H9 (cell line): ENCODE results near the gene GIPC2. TPM values are rescaled to one million over a fixed set of nuclear protein-coding genes. Genes with fewer than 3 reads are reported as not detected.

Experiments
- DNase-seq: peaks from one replicate; pipeline ENCODE4 v3.0.0-alpha.2; 2017
- H2AFZ ChIP-seq: one replicate; pipeline ENCODE4 v1.6.1; 2013; ENCODE audit warnings: mild to moderate bottlenecking, low read length, control low read depth, moderate library complexity
- H2AK5ac ChIP-seq: 2 replicates; pipeline ENCODE4 v1.6.1; 2013; ENCODE audit warnings: low read length, control low read depth, mixed read lengths; ENCODE audit not compliant: insufficient read length
- H2BK120ac ChIP-seq: one replicate; pipeline ENCODE4 v1.6.1; 2013; ENCODE audit warnings: low read depth, mild to moderate bottlenecking, low read length, control low read depth, inconsistent platforms; ENCODE audit not compliant: poor library complexity, severe bottlenecking
- H2BK12ac ChIP-seq: 2 replicates; pipeline ENCODE4 v1.6.1; 2013; ENCODE audit warnings: low read length, control low read depth, mixed read lengths, low read depth; ENCODE audit not compliant: insufficient read length
- H2BK15ac ChIP-seq: 2 replicates; pipeline ENCODE4 v1.6.1; 2013; ENCODE audit warnings: low read depth, low read length, control low read depth
- H2BK20ac ChIP-seq: one replicate; pipeline ENCODE4 v1.6.1; 2013; ENCODE audit warnings: low read depth, mild to moderate bottlenecking, low read length, control low read depth, inconsistent platforms; ENCODE audit not compliant: poor library complexity, severe bottlenecking
- H2BK5ac ChIP-seq: 2 replicates; pipeline ENCODE4 v1.6.1; 2013; ENCODE audit warnings: low read length, control low read depth, mixed read lengths; ENCODE audit not compliant: insufficient read length
- H3K14ac ChIP-seq: 2 replicates; pipeline ENCODE4 v1.6.1; 2013; ENCODE audit warnings: low read length, control low read depth; ENCODE audit not compliant: insufficient read depth
- H3K18ac ChIP-seq: 2 replicates; pipeline ENCODE4 v1.6.1; 2013; ENCODE audit warnings: low read depth, mild to moderate bottlenecking, mixed read lengths, low read length, control low read depth; ENCODE audit not compliant: insufficient read length
- H3K23ac ChIP-seq: 2 replicates; pipeline ENCODE4 v1.6.1; 2013; ENCODE audit warnings: low read length, control low read depth, mixed read lengths, low read depth; ENCODE audit not compliant: insufficient read length
- H3K23me2 ChIP-seq: 2 replicates; pipeline ENCODE4 v1.6.1; 2013; ENCODE audit warnings: low read depth, mild to moderate bottlenecking, mixed read lengths, low read length, control low read depth; ENCODE audit not compliant: insufficient read length, poor library complexity, severe bottlenecking
- H3K27ac ChIP-seq: 2 replicates; pipeline ENCODE4 v1.5.1; 2013; ENCODE audit warnings: low read length, control low read depth, mixed read lengths, low read depth; ENCODE audit not compliant: insufficient read length
- H3K27me3 ChIP-seq: 2 replicates; pipeline ENCODE4 v1.6.1; 2013; ENCODE audit warnings: low read length, control low read depth, inconsistent platforms; ENCODE audit not compliant: insufficient read depth
- H3K4ac ChIP-seq: 2 replicates; pipeline ENCODE4 v1.6.1; 2013; ENCODE audit warnings: low read depth, mild to moderate bottlenecking, control low read depth, inconsistent platforms, low read length, moderate library complexity
- H3K4me1 ChIP-seq: 2 replicates; pipeline ENCODE4 v1.6.1; 2013; ENCODE audit warnings: low read length, control low read depth, inconsistent platforms; ENCODE audit not compliant: insufficient read depth
- H3K4me2 ChIP-seq: 2 replicates; pipeline ENCODE4 v1.6.1; 2013; ENCODE audit warnings: low read length, control low read depth, mixed read lengths; ENCODE audit not compliant: insufficient read length, insufficient read depth
- H3K56ac ChIP-seq: 2 replicates; pipeline ENCODE4 v1.6.1; 2013; ENCODE audit warnings: low read depth, mild to moderate bottlenecking, mixed read lengths, low read length, control low read depth; ENCODE audit not compliant: insufficient read length
- H3K79me1 ChIP-seq: 2 replicates; pipeline ENCODE4 v1.6.1; 2013; ENCODE audit warnings: low read depth, mild to moderate bottlenecking, moderate library complexity, low read length, control low read depth, inconsistent platforms; ENCODE audit not compliant: insufficient read depth, poor library complexity, severe bottlenecking
- H3K79me2 ChIP-seq: 2 replicates; pipeline ENCODE4 v1.6.1; 2013; ENCODE audit warnings: low read length, control low read depth, inconsistent platforms; ENCODE audit not compliant: insufficient read depth
- H3K9ac ChIP-seq: 2 replicates; pipeline ENCODE4 v1.6.1; 2013; ENCODE audit warnings: low read length, control low read depth, mixed read lengths; ENCODE audit not compliant: insufficient read length; ENCODE audit errors: extremely low read depth
- H3K9me3 ChIP-seq: one replicate; pipeline ENCODE4 v1.6.1; 2013; ENCODE audit warnings: low read depth, low read length, inconsistent platforms; ENCODE audit not compliant: control insufficient read depth
- H3T11ph ChIP-seq: one replicate; pipeline ENCODE4 v1.6.1; 2013; ENCODE audit warnings: mild to moderate bottlenecking, low read length, control low read depth, inconsistent platforms
- H4K20me1 ChIP-seq: one replicate; pipeline ENCODE4 v1.6.1; 2013; ENCODE audit not compliant: control insufficient read depth, insufficient read length, insufficient read depth
- H4K5ac ChIP-seq: 2 replicates; pipeline ENCODE4 v1.6.1; 2013; ENCODE audit warnings: low read depth, mild to moderate bottlenecking, mixed read lengths, low read length, control low read depth; ENCODE audit not compliant: insufficient read length
- H4K8ac ChIP-seq: replicated peaks from 2 replicates; pipeline ENCODE4 v1.6.1; 2013; ENCODE audit warnings: low read length, control low read depth, mixed read lengths, low read depth; ENCODE audit not compliant: insufficient read length
- H4K91ac ChIP-seq: 2 replicates; pipeline ENCODE4 v1.6.1; 2013; ENCODE audit warnings: low read depth, mild to moderate bottlenecking, moderate library complexity, mixed read lengths, low read length, control low read depth; ENCODE audit not compliant: insufficient read length
- H3K27ac Mint-ChIP-seq, 3 experiments: 2 replicates in 2 of 3; 3 replicates in 1 of 3; pipeline ENCODE4 v1.8.0; 2020 to 2021; ENCODE audit warnings: mixed read lengths in 3 of 3, mild to moderate bottlenecking in 1 of 3, moderate library complexity in 1 of 3
- H3K27me3 Mint-ChIP-seq: 2 replicates; pipeline ENCODE4 v1.8.0; 2021; ENCODE audit warnings: low read depth, mild to moderate bottlenecking, moderate library complexity, mixed read lengths
- H3K36me3 Mint-ChIP-seq, 3 experiments: 2 replicates in 2 of 3; 3 replicates in 1 of 3; pipeline ENCODE4 v1.8.0; 2020 to 2021; ENCODE audit warnings: low read depth in 3 of 3, mixed read lengths in 3 of 3; ENCODE audit not compliant: insufficient read depth in 1 of 3
- H3K4me1 Mint-ChIP-seq, 2 experiments: 2 replicates each; pipeline ENCODE4 v1.8.0; 2020; ENCODE audit warnings: mixed read lengths in 2 of 2
- H3K4me3 Mint-ChIP-seq, 2 experiments: 2 replicates in 1 of 2; 3 replicates in 1 of 2; pipeline ENCODE4 v1.8.0; 2020 to 2021; ENCODE audit warnings: mild to moderate bottlenecking in 2 of 2, mixed read lengths in 2 of 2, moderate library complexity in 1 of 2
- H3K9me3 Mint-ChIP-seq, 2 experiments: 2 replicates in 1 of 2; 3 replicates in 1 of 2; pipeline ENCODE4 v1.8.0; 2020; ENCODE audit warnings: mild to moderate bottlenecking in 2 of 2, mixed read lengths in 2 of 2, moderate library complexity in 1 of 2
- CTCF ChIP-seq: fragments of 200-600 bp; sonication (generic); conservative IDR thresholded peaks from 3 replicates; pipeline ENCODE4 v1.8.0; 2021; ENCODE audit warnings: antibody characterized with exemption, mild to moderate bottlenecking
- WGBS: extraction: QIAGEN DNeasy Blood & Tissue Kit; methylation state at CpG from one replicate; pipeline ENCODE4 v1.1.7; 2013; ENCODE audit warnings: missing lambda C conversion rate, low lambda C conversion rate, mixed read lengths; ENCODE audit not compliant: insufficient read length; ENCODE audit errors: extremely low coverage; 5-methylcytosine and 5-hydroxymethylcytosine counted together
- total RNA-seq: library from RNA; stranded (reverse); gene quantifications from 2 replicates; pipeline ENCODE4 v1.2.1, GENCODE V29; 2021

The GIPC2 gene
- total RNA-seq, 1 experiment from 2014 or later, result 0.85 TPM

DNA sequence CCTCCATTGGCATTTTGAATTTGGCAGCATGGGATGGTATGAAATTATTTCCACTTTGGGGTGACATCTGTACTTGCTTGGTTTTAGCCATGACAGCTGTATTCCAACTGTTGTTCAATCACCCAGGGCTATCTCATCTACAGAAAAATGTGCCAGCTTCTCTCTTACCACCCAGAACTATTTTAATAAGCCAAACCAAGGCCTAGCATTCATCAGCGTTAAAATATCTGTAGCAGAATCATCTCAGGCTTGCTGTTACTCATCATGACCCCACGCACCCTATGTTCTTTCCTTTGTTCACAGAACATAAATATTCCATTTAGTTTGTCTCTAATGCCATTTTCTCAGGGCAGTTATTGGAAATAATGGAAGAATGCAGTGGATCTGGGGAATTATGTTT, 49.8 kb downstream of the GIPC2 start:
- Histone ChIP-seq H4K91ac (no peak overlapping the region), H3K56ac (no peak overlapping the region), H3K23ac (no peak overlapping the region), H2BK15ac (no peak overlapping the region), H3K4ac (no peak overlapping the region), H3K27me3 (no peaks in the 10 kb centered on the region), H3K9me3 (no peaks in the 10 kb centered on the region), H4K20me1 (no peaks in the 10 kb centered on the region), H3K18ac (no peak overlapping the region), H2AFZ (no peak overlapping the region), H3K27ac (no peak overlapping the region), H3T11ph (no peak overlapping the region), H3K4me2 (no peak overlapping the region), H3K79me2 (no peaks in the 10 kb centered on the region), H2BK12ac (no peak overlapping the region), H2BK5ac (no peak overlapping the region), H3K4me1 (no peaks in the 10 kb centered on the region), H2BK20ac (no peak overlapping the region), H4K8ac (no peak overlapping the region), H3K9ac (no peak overlapping the region), H3K79me1 (no peaks in the 10 kb centered on the region), H3K23me2 (no peaks in the 10 kb centered on the region), H2BK120ac (no peak overlapping the region), H3K14ac (no peak overlapping the region), H2AK5ac (no peak overlapping the region), H4K5ac (no peak overlapping the region)
- H3K9me3 Mint-ChIP-seq, result no peaks in the 10 kb centered on the region
- H3K27ac Mint-ChIP-seq, result no peak overlapping the region
- no peak for TF ChIP-seq CTCF
- no CpG with 5 or more reads among the region's 2 CpGs for whole genome bisulfite sequencing
- no peak for DNase-seq
- no peaks in the 10 kb centered on the region for H3K4me1 Mint-ChIP-seq
- no peak overlapping the region for H3K4me3 Mint-ChIP-seq
- H3K36me3 Mint-ChIP-seq, result no peaks in the 10 kb centered on the region
- H3K27me3 Mint-ChIP-seq, result no peaks in the 10 kb centered on the region
